Measurements from ENCODE around the gene GLIS1.

DNA sequence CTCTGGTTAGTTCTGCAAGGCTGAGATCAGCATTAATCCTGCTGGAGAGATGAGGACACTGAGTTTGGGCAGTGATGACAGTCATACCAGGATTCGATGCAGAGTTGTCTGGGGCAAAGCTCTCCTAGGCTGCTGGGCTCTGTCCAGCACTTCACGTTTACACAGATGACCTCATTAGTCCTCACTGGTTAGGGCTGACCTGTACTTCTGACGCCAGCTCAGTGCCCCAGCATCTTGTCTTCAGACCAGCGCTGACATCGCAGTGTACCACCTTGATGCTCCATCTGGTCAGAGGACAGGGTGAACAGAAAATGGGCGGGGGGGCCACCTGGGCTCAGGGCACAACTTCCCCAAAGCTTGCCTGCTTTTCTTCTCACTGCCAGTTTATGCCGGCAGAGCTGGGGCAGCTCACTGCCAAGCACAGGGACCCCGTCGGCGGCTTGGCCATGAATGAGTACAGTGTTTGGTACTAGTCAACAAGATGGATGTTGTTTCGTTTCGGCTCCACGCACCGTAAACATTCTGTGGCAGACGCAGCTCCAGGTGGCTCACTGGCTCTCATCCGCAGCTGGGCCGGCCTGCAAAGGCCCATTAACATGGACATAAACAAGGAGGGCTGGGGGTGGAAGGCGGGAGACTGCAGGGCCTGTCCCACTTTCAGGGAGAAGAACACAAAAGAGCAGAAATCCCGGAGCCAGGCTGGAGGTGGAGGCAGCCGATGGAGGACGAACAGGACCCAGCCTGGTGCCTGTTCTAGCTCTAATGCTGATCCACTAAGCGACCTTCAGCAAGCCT lies 118.7 kb downstream of the GLIS1 start:
- TF ChIP-seq EZH2 (IDR thresholded peaks at IDR 0.05; ENCODE audit: insufficient read depth, poor library complexity, severe bottlenecking) (no peak), EZH2phosphoT487 (IDR thresholded peaks at IDR 0.05; ENCODE audit: insufficient read depth, low read depth) (no peak)

Data from GM23248 (cell line).